Stimulated activated CD4-positive, alpha-beta T cell treated with anti-CD3 and anti-CD28 coated beads, Interleukin-12 subunit alpha, Interleukin-12 subunit beta, amount 100 ng/mL, for 4 hours (primary cell): ENCODE data around the gene ARHGEF6.
"Not testable (repeated sequence)": the region's sequence is repeated elsewhere in the genome, so short reads cannot be mapped to it uniquely, and the experiment has no call there.

ENCODE experiments used
- DNase-seq: peaks from one replicate; pipeline ENCODE4 v3.0.0-alpha.2; 2020

Gene ARHGEF6, protein sequence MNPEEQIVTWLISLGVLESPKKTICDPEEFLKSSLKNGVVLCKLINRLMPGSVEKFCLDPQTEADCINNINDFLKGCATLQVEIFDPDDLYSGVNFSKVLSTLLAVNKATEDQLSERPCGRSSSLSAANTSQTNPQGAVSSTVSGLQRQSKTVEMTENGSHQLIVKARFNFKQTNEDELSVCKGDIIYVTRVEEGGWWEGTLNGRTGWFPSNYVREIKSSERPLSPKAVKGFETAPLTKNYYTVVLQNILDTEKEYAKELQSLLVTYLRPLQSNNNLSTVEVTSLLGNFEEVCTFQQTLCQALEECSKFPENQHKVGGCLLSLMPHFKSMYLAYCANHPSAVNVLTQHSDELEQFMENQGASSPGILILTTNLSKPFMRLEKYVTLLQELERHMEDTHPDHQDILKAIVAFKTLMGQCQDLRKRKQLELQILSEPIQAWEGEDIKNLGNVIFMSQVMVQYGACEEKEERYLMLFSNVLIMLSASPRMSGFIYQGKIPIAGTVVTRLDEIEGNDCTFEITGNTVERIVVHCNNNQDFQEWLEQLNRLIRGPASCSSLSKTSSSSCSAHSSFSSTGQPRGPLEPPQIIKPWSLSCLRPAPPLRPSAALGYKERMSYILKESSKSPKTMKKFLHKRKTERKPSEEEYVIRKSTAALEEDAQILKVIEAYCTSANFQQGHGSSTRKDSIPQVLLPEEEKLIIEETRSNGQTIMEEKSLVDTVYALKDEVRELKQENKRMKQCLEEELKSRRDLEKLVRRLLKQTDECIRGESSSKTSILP

DNA sequence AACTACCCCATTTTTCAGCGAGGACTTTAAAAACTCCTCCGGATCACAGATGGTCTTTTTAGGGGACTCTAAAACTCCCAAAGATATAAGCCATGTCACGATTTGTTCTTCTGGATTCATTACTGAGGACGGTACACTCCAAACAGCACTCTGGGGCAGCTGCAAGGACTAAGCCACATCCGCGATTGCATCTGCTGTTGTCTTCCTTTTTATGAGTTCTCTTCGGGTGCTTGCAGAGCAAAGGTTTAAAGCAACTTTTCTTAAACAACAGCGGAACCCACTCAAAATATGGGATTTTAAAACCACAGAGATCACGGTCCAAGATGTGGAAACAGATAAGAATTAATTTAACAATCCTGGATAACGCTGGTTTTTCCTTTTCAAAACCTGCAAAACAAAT lies at the start of gene ARHGEF6:
ARHGEF6 (minus strand) TSS at position 170 of the 400 bp plus-strand sequence; CDS start at position 120, 50 bp downstream.
- DNase-seq = no peak

DNA sequence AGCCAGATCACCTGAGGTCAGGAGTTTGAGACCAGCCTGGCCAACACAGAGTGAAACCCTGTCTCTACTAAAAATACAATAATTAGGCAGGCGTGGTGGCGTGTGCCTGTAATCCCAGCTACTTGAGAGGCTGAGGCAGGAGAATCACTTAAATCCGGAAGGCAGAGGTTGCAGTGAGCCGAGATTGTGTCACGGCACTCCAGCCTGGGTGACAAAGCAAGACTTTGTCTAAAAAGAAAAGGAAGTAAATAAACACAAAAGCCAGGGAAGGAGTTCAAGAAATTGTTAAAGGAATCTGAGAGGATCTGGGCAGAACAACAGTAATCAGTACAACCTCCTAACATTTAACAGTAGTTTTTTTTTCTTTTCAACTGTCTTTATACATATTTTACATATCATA lies 48.7 kb upstream of the ARHGEF6 start:
- no peak for DNase-seq

GRCh38 chrX:136828830-136829229 lies 48.1 kb upstream of the ARHGEF6 start:
- DNase-seq = no peak

DNA sequence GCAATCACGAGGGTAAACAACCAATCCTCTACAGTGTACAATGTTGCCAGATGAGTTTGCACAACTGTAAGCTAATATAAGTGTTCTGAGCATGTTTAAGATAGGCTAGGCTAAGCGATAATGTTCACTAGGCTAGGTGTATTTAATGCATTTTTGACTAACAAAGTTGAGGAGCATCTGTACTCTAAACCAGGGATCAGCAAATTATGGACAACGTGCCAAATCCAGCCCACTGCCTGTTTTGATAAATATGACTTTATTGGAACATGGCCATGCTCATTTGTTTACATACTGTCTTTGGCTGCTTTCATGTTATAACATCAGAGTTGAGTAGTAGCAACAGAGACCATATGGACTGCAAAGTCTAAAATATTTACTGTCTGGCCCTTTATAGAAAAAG lies 46.3 kb upstream of the ARHGEF6 start:
- no peak for DNase-seq

GRCh38 chrX:136825771-136826170 lies 45.0 kb upstream of the ARHGEF6 start:
- no peak for DNase-seq

- DNase-seq = no peak
Measured at GRCh38 chrX:136823175-136823574, 42.4 kb upstream of the ARHGEF6 start.

GRCh38 chrX:136822337-136823095 lies 41.8 kb upstream of the ARHGEF6 start:
- DNase-seq = no peak

GRCh38 chrX:136819756-136820155 lies 39.0 kb upstream of the ARHGEF6 start:
- DNase-seq = not testable (repeated sequence)

GRCh38 chrX:136819031-136819703 lies 38.4 kb upstream of the ARHGEF6 start:
- no peak for DNase-seq

GRCh38 chrX:136816975-136817374 lies 36.2 kb upstream of the ARHGEF6 start:
- DNase-seq = no peak

DNA sequence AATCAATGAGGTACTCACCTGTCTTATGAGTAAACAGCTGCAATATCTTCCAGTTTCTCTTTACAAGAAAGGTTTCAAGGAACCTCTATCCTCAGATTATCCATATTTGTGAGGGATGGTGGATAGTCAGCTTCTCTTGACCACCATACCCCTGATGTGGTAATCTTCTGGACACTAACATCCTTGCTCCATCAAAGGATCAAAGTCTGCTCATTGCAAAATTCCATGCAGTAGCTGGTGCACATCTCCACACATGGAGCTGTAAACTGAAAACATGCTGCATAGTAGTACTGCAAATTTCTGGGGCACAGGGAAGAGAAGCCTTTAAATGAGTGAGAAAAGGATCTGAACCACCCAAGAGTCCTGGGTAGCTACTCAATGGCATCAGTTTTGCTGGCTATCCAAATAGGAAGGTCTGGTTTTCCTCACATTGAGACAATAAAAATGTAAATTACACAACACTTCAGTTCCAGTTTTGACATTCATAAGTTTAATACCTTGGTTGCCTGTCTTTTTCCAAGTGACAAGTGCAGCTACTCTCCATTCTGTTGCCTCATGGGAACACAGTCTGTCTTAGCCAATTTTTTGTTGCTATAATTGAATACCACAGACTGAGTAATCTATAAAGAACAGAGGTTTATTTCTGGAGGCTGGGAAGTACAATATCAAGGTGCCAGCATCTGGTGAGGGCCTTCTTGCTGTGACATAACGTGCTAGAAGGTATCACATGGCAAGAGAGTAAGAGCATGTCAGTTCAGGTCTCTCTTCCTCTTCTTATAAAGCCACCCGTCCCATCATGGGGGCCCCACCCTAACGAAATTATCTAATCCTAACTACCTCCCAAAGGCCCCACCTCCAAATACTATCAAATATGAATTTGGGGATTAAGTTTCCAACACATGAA lies 34.4 kb upstream of the ARHGEF6 start:
- DNase-seq = no peak

- no peak for DNase-seq
Measured at GRCh38 chrX:136812286-136812685, 31.6 kb upstream of the ARHGEF6 start.

GRCh38 chrX:136810493-136810892 lies 29.8 kb upstream of the ARHGEF6 start:
- DNase-seq = no peak

DNA sequence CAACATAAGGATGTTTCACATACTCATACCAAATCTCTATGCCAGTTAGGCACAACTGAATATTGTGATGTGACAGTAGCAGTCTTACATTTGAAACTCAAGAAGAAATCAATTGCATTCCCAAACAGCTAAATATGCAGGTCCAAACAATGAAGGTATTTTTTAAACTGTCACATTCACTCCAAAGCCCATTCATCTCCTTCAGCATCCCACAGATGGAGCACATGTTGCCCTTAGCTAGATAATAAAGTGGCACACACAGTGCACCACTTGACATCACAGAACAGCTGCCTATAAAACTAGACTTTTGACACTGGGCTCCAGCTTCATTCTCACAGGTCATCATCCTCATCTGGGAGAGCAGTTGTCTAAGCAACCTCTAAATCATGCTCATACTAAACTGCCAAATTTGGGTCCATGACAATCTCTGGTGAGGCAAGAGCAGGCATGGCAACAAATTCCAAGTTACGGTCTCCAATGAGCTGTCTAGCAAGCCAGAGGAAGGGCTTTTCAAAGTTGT lies 26.2 kb upstream of the ARHGEF6 start:
- DNase-seq = no peak

- DNase-seq = no peak
Measured at GRCh38 chrX:136802515-136802914, 21.8 kb upstream of the ARHGEF6 start.

- DNase-seq = no peak
Measured at GRCh38 chrX:136797787-136798186, 17.1 kb upstream of the ARHGEF6 start.

DNA sequence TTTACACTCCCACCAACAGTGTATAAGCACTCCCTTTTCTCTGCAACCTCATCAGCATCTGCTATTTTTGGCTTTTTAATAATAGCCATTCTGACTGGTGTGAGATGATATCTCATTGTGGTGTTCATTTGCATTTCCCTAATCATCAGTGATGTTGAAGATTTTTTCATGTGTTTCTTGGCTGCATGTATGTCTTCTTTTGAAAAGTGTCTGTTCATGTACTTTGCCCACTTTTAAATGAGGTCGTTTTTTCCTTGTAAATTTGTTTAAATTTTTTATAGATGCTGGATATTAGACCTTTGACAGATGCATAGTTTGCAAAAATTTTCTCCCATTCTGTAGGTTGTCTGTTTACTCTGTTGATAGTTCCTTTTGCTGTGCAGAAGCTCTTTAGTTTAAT lies 14.4 kb upstream of the ARHGEF6 start:
- not testable (repeated sequence) for DNase-seq

GRCh38 chrX:136794660-136795059 lies 13.9 kb upstream of the ARHGEF6 start:
- not testable (repeated sequence) for DNase-seq

- DNase-seq = no peak
Measured at GRCh38 chrX:136794080-136794479, 13.3 kb upstream of the ARHGEF6 start.

DNA sequence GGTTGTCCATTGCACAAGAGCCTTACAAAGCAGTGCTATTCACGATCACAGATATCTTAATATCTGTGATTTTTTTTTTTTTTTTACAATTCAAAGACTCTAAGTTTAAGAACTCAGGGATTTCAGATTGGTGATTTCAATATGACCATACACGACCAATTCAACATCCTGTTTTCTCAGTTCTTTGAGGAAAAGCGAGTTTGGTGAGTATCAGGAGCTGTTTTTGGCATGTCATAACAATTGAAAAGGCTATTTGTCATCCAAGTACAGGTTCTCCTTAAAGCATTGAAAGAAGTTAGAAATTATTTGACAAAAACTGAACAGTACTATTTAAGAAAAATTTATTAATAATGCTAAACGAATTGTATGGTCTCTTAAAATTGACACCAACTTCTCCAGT lies 9.1 kb upstream of the ARHGEF6 start:
- DNase-seq = no peak

DNA sequence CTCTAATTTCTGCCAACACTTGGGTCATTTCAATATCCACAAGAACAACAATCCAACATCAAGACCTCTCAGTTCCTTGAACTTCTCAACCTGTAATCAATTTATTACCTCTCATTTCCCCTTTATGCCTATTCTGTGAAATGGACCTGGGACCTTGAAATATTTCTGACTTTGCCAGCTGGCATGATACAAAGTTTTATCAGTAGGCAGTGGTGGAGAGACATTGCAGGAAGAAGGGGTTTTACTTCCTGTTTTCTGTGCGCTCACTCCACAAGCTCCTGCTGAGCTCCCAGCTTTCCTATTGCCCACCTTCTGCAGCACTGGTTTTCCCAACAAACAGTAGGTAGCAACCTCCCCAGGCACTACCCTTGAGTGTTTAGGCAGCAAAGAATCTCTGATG lies 3.5 kb upstream of the ARHGEF6 start:
- DNase-seq = no peak
